Adrenal gland (tissue), 5 donors: ENCODE data around the gene PLAC1.

Experiments
- POLR2A ChIP-seq, 2 donors: fragments of 450-650 bp; IDR thresholded peaks; one replicate each; pipeline ENCODE4 v1.6.1; 2017; ENCODE audit warnings: antibody characterized with exemption in 2 of 2, mild to moderate bottlenecking in 2 of 2, moderate library complexity in 1 of 2
- TF ChIP-seq, protein P1 (sequence below), 6 experiments: fragments of 450-650 bp in 4 of 6; fragments of 200-600 bp in 2 of 6; sonication (generic) in 1 of 6; IDR thresholded peaks; 1 replicate in 5 of 6; 2 replicates in 1 of 6; pipeline versions ENCODE4 v1.5.1 to v1.8.0; 2016 to 2021; ENCODE audit warnings: antibody characterized with exemption in 6 of 6, mild to moderate bottlenecking in 2 of 6, moderate library complexity in 1 of 6
- donor health status: DM: no; HTN: no; CAD: no.

GRCh38 chrX:134570509-134570846 is 87.8 kb downstream of the PLAC1 start:
- no peak for TF ChIP-seq POLR2A (IDR thresholded peaks at IDR 0.05)
- TF ChIP-seq, protein P1, sequence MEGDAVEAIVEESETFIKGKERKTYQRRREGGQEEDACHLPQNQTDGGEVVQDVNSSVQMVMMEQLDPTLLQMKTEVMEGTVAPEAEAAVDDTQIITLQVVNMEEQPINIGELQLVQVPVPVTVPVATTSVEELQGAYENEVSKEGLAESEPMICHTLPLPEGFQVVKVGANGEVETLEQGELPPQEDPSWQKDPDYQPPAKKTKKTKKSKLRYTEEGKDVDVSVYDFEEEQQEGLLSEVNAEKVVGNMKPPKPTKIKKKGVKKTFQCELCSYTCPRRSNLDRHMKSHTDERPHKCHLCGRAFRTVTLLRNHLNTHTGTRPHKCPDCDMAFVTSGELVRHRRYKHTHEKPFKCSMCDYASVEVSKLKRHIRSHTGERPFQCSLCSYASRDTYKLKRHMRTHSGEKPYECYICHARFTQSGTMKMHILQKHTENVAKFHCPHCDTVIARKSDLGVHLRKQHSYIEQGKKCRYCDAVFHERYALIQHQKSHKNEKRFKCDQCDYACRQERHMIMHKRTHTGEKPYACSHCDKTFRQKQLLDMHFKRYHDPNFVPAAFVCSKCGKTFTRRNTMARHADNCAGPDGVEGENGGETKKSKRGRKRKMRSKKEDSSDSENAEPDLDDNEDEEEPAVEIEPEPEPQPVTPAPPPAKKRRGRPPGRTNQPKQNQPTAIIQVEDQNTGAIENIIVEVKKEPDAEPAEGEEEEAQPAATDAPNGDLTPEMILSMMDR (IDR thresholded peaks at IDR 0.05) = no peak
